Motor neuron (in vitro differentiated cells): Measurements from ENCODE around the gene ASTN2. TPM values are rescaled to one million over a fixed set of nuclear protein-coding genes. Genes with fewer than 3 reads are reported as not detected.
A peak's percentile ranks its signal among the peaks of the same experiment; 100 is the strongest.

Experiments
- ATAC-seq, 8 experiments: fragments of 200-7000 bp; cut with Tn5 transposase; replicated peaks in 6 of 8; 2 replicates each; pipeline ENCODE4 v1.8.0; 2021; ENCODE audit warnings: mild to moderate bottlenecking in 8 of 8, moderate library complexity in 8 of 8
- H3K27ac ChIP-seq, 2 donors: fragments of 250-450 bp; sonication (Bioruptor Pico); 2 replicates each; pipeline ENCODE4 v1.9.0; 2021; ENCODE audit warnings: antibody characterized with exemption in 2 of 2, mild to moderate bottlenecking in 2 of 2, moderate library complexity in 1 of 2
- H3K4me1 ChIP-seq, 2 donors: fragments of 250-450 bp; sonication (Bioruptor Pico); replicated peaks in 1 of 2; 2 replicates each; pipeline ENCODE4 v1.6.1; 2021; ENCODE audit warnings: antibody characterized with exemption in 2 of 2, mild to moderate bottlenecking in 2 of 2, moderate library complexity in 1 of 2
- H3K4me3 ChIP-seq, 5 donors: fragments of 250-450 bp; sonication (Bioruptor Pico); 2 replicates each; pipeline ENCODE4 v1.9.0; 2021; ENCODE audit warnings: antibody characterized with exemption in 5 of 5, mild to moderate bottlenecking in 5 of 5, moderate library complexity in 4 of 5
- WGBS, 10 experiments: fragments of 450-650 bp; shearing (Covaris generic); methylation state at CpG; one replicate each; pipeline ENCODE4 v1.0.0; 2022; 5-methylcytosine and 5-hydroxymethylcytosine counted together
- in situ Hi-C, 9 experiments: fragments of 400-800 bp; cut with MboI; loops; one replicate each; pipeline ENCODE4 v1.15.0; 2021; ENCODE audit warnings: low sequenced_read_pairs in 9 of 9, low pct_unique_long_range_greater_than_20kb in 2 of 9; ENCODE audit not compliant: unreplicated experiment in 9 of 9
- total RNA-seq, 8 experiments: library from RNA; unstranded; fragments of 300-600 nt; gene quantifications; 2 replicates each; pipeline versions ENCODE4 v1.2.3 to v1.2.4, GENCODE V29; 2022

Gene ASTN2
- total RNA-seq, 8 experiments from 2014 or later = 13.6 to 54.6 (median 17.9) TPM

GRCh38 chr9:117017414-117017985 lies 397.4 kb downstream of the ASTN2 start:
- in situ Hi-C loops = no loop called here
- ATAC-seq = peak in 2 of 8 experiments; percentile 41 to 90
- Histone ChIP-seq H3K4me3 (no peak overlapping the region), H3K27ac (no peak overlapping the region), H3K4me1 (peaks cover 0 to 9% of the 10 kb centered on the region in 2 donors)
- 7 to 80% (median 50%) methylated on average over 1 to 3 of the region's 3 CpGs; no CpG with 5 or more reads in 1 of the 10 experiments for WGBS, 10 experiments

DNA sequence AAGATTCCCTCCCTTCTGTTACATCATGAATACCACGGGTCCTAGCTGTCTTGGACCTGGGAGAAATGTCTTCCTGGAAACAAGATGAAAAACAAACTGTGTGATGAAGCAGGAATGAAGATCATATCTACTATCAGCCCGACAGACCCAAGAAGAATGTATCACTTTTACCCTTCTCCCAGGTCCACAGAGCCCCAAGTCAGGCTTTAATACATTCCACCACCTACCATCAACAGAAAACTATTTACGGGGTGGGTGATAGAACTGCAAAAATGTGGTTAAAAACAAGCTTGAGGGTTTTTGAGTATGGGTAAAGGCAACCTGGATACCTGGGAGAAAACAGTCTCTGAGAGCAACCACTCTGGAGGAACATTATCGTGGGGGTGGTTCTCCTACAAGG lies 400.8 kb downstream of the ASTN2 start:
- in situ Hi-C loops = no loop called here
- H3K4me1 ChIP-seq = peaks cover 0 to 5% of the 10 kb centered on the region in 2 donors
- no peak overlapping the region for H3K4me3 ChIP-seq
- no peak for ATAC-seq
- H3K27ac ChIP-seq = no peak overlapping the region
- 16 to 94% (median 80%) methylated on average over 1 to 4 of the region's 4 CpGs; no CpG with 5 or more reads in 1 of the 10 experiments for WGBS, 10 experiments

GRCh38 chr9:117013440-117013995 lies 401.3 kb downstream of the ASTN2 start:
- ATAC-seq = peak in 1 of 8 experiments; percentile 65
- in situ Hi-C loops = no loop called here
- no peak overlapping the region for H3K27ac ChIP-seq
- WGBS, 10 experiments = 8 to 100% (median 76%) methylated on average over 1 to 4 of the region's 4 CpGs; no CpG with 5 or more reads in 1 of the 10 experiments
- peaks cover 5 to 6% of the 10 kb centered on the region in 2 donors for H3K4me1 ChIP-seq
- H3K4me3 ChIP-seq = no peak overlapping the region

- Histone ChIP-seq H3K4me1 (peaks cover 10 to 11% of the 10 kb centered on the region in 2 donors), H3K27ac (no peak overlapping the region), H3K4me3 (no peak overlapping the region)
- ATAC-seq = no peak
- in situ Hi-C loops = no loop called here
Observed at GRCh38 chr9:117010061-117010460, 404.8 kb downstream of the ASTN2 start.

- peaks cover 10 to 11% of the 10 kb centered on the region in 2 donors for H3K4me1 ChIP-seq
- 20 to 100% (median 69%) methylated on average over 1 to 2 of the region's 2 CpGs for WGBS, 10 experiments
- in situ Hi-C loops = no loop called here
- H3K27ac ChIP-seq = no peak overlapping the region
- no peak overlapping the region for H3K4me3 ChIP-seq
- ATAC-seq = peak in 6 of 8 experiments; percentile 47 to 63 (median 57)
Observed at GRCh38 chr9:117008876-117009275, 406.0 kb downstream of the ASTN2 start.

DNA sequence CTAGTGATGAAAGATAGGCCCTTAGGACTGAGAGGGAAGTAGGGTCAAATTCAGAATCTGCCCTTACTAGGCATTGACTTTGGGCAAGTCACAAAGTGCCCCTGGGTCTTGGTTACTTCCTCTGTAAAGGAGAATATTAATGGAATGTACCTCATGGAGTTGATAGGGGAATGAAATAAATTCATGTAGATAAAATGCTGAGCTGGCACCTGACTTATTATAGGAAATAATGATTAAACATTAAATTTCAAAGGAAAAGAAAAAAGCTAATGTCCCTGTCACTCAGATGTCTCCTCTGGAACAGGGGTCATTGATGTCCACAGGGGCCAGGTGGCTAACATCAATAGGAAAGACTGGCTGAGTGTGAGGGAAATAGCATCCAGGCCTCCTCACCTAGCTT lies 406.4 kb downstream of the ASTN2 start:
- ATAC-seq = no peak
- no peak overlapping the region for H3K27ac ChIP-seq
- peaks cover 8 to 11% of the 10 kb centered on the region in 2 donors for H3K4me1 ChIP-seq
- in situ Hi-C loops = no loop called here
- H3K4me3 ChIP-seq = no peak overlapping the region

DNA sequence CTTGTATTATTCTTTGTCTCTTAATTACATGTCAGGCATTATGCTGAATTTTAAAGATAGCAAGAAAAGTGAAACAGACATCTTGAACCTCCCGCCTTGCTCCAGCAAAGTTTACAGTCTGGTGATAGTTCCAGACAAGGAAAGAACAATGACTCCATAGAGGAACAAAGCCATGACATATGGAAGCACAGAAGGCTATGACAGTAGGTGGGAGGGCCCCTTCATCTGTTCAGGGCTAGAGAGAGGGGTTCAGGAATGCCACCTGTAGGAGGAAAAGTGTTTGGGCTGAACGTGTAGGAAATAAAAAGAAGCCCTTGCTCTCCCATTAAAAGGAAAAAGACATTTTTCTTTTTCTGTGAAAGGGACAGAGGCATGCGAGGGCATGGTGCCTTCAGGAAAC lies 412.2 kb downstream of the ASTN2 start:
- 0 to 82% (median 62%) methylated on average over 1 to 3 of the region's 3 CpGs; no CpG with 5 or more reads in 1 of the 10 experiments for WGBS, 10 experiments
- in situ Hi-C loops = no loop called here
- H3K27ac ChIP-seq = no peak overlapping the region
- H3K4me1 ChIP-seq = no peaks in the 10 kb centered on the region
- no peak overlapping the region for H3K4me3 ChIP-seq
- no peak for ATAC-seq

GRCh38 chr9:117000834-117001233 lies 414.0 kb downstream of the ASTN2 start:
- Histone ChIP-seq H3K4me1 (no peaks in the 10 kb centered on the region), H3K27ac (no peak overlapping the region), H3K4me3 (no peak overlapping the region)
- no peak for ATAC-seq
- in situ Hi-C loops = no loop called here

GRCh38 chr9:117000196-117000723 lies 414.6 kb downstream of the ASTN2 start:
- in situ Hi-C loops = no loop called here
- Histone ChIP-seq H3K4me3 (no peak overlapping the region), H3K27ac (no peak overlapping the region), H3K4me1 (no peaks in the 10 kb centered on the region)
- WGBS, 10 experiments = 17 to 95% (median 67%) methylated on average over 1 to 2 of the region's 2 CpGs; no CpG with 5 or more reads in 1 of the 10 experiments
- ATAC-seq = no peak

GRCh38 chr9:116998305-116998704 lies 416.6 kb downstream of the ASTN2 start:
- in situ Hi-C loops = loop anchor here in 1 of 9 experiments (25.0 kb wide), 1 partner anchor 261 kb away; no protein-coding TSS in a partner anchor
- Histone ChIP-seq H3K27ac (no peak overlapping the region), H3K4me1 (no peaks in the 10 kb centered on the region), H3K4me3 (no peak overlapping the region)
- ATAC-seq = peak in 3 of 8 experiments; percentile 35 to 53 (median 37)

DNA sequence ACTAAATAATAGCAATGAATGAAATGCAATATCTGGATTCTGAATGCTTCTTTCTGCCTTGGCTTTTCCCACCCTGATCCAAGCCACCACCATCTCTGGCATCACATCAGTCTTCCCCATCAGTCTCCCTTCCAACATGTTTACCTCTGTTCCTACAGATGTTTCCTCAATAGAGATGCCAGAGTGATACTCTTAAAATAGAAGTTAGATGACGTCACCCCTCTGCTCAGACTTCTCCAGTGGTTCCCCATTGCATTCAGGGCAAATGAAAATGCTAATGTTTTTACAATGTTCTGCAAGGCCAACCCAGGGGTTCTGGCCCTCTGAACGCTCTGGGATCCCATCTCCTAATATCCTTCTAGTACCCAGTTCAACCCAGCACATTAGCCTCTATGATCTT lies 422.0 kb downstream of the ASTN2 start:
- Histone ChIP-seq H3K4me3 (no peak overlapping the region), H3K4me1 (peaks cover 11 to 13% of the 10 kb centered on the region in 2 donors), H3K27ac (no peak overlapping the region)
- WGBS, 10 experiments = 20 to 94% (median 40%) methylated on average over 1 to 2 of the region's 2 CpGs; no CpG with 5 or more reads in 4 of the 10 experiments
- in situ Hi-C loops = loop anchor here in 1 of 9 experiments (25.0 kb wide), 1 partner anchor 256 kb away; no protein-coding TSS in a partner anchor
- ATAC-seq = peak in 5 of 8 experiments; percentile 51 to 72 (median 63)

DNA sequence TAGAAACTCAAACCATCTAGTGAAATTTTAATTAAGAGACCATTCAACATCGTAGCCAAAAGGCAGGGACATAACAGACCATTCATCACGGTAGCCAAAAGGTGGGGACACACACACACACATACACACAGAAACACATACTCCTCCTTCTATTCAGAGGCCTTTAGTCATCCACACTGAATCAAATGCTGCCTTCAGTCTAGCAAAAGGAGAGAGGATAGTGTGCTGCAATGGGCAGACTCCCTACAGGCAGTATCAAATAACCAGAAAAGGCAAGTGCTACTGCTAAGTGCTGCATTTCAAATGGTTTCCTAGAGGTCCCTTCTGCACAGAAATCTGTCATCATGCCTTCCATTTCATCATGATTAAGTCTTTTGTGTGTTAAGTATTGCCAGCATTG lies 423.8 kb downstream of the ASTN2 start:
- peaks cover 18 to 25% of the 10 kb centered on the region in 2 donors for H3K4me1 ChIP-seq
- H3K4me3 ChIP-seq = no peak overlapping the region
- H3K27ac ChIP-seq = no peak overlapping the region
- 30 to 80% (median 40%) methylated on average over 1 to 2 of the region's 2 CpGs; no CpG with 5 or more reads in 5 of the 10 experiments for WGBS, 10 experiments
- in situ Hi-C loops = loop anchor here in 1 of 9 experiments (25.0 kb wide), 1 partner anchor 254 kb away; no protein-coding TSS in a partner anchor
- peak in 6 of 8 experiments; percentile 60 to 84 (median 74) for ATAC-seq

DNA sequence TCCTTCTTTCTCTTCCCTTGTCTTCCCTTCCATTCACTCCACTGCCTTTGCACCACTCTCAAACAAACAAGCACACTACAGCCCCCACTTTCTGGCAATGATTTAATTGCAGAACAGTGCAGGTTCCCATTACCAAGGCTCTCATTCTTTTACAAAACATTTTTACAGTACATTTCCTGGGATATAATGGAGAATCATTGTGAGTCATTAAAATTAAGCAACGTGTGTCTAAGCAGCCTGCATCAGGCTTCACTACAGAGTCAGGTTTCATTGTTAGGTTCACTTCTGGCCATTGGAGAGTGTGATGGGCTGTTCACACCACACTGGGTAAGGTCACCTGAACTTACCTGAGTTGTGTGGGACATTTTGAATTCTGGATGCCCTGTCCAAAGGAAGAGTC lies 424.3 kb downstream of the ASTN2 start:
- H3K27ac ChIP-seq = no peak overlapping the region
- peak in 2 of 8 experiments; percentile 17 to 35 for ATAC-seq
- in situ Hi-C loops = loop anchor here in 1 of 9 experiments (25.0 kb wide), 1 partner anchor 253 kb away; no protein-coding TSS in a partner anchor
- H3K4me3 ChIP-seq = no peak overlapping the region
- H3K4me1 ChIP-seq = peaks cover 22 to 30% of the 10 kb centered on the region in 2 donors
- 40 to 100% (median 80%) methylated on average over 1 of the region's 1 CpG; no CpG with 5 or more reads in 5 of the 10 experiments for WGBS, 10 experiments
